Chondrocyte (in vitro differentiated cells): Measurements from ENCODE around the gene NPTXR. TPM values are rescaled to one million over a fixed set of nuclear protein-coding genes. Genes with fewer than 3 reads are reported as not detected.
A peak's percentile ranks its signal among the peaks of the same experiment; 100 is the strongest.

Experiments
- DNase-seq: peaks from one replicate; pipeline ENCODE4 v3.0.0; 2021; ENCODE audit warnings: mixed read lengths, low spot score
- H3K27ac Mint-ChIP-seq: one replicate; pipeline ENCODE4 v1.8.0; 2021; ENCODE audit warnings: mild to moderate bottlenecking, moderate library complexity, mixed read lengths; ENCODE audit not compliant: unreplicated experiment
- H3K27me3 Mint-ChIP-seq: 2 replicates; pipeline ENCODE4 v1.8.0; 2021; ENCODE audit warnings: low read depth, mixed read lengths
- H3K36me3 Mint-ChIP-seq: 2 replicates; pipeline ENCODE4 v1.8.0; 2021; ENCODE audit warnings: low read depth, mixed read lengths
- H3K4me1 Mint-ChIP-seq: 2 replicates; pipeline ENCODE4 v1.8.0; 2021; ENCODE audit warnings: low read depth, mild to moderate bottlenecking, mixed read lengths
- H3K4me3 Mint-ChIP-seq: one replicate; pipeline ENCODE4 v1.8.0; 2021; ENCODE audit warnings: mild to moderate bottlenecking, moderate library complexity, mixed read lengths; ENCODE audit not compliant: unreplicated experiment
- H3K9me3 Mint-ChIP-seq: 2 replicates; pipeline ENCODE4 v1.8.0; 2021; ENCODE audit warnings: low read depth, mixed read lengths
- total RNA-seq: library from RNA; stranded (reverse); gene quantifications from 3 replicates; pipeline ENCODE4 v1.2.1, GENCODE V29; 2021
- TF ChIP-seq, protein P1 (sequence below): fragments of 200-600 bp; sonication (generic); IDR thresholded peaks from 2 replicates; pipeline ENCODE4 v1.5.0; 2021; ENCODE audit warnings: antibody characterized with exemption, mild to moderate bottlenecking, moderate library complexity

NPTXR gene
- total RNA-seq, 1 donor from 2014 or later: 35.0 TPM

DNA sequence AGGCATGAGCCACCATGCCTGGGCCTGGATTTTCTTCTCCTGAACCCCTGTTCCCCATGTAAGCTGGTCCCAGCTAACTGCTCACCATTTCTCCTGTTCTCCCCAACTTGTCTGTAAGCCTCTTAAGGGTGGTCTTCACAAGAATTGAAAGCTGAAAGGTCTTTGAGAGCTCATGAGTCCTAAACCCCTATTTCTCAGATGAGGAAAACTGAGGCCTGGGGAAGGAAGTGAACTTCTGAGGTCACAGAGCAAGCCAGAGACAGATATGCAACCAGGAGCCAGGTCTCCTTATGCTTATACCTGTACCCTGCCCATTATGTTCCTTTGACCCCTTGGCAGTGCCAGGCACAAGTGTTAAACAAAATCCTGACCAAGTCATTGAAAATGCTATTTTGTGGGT is 16.3 kb downstream of the NPTXR start:
- Mint-ChIP-seq H3K4me1 (peaks cover 12% of the 10 kb centered on the region), H3K9me3 (no peaks in the 10 kb centered on the region), H3K36me3 (peaks cover 8% of the 10 kb centered on the region), H3K4me3 (no peak overlapping the region), H3K27me3 (peaks cover 1% of the 10 kb centered on the region), H3K27ac (no peak overlapping the region)
- TF ChIP-seq, protein P1, sequence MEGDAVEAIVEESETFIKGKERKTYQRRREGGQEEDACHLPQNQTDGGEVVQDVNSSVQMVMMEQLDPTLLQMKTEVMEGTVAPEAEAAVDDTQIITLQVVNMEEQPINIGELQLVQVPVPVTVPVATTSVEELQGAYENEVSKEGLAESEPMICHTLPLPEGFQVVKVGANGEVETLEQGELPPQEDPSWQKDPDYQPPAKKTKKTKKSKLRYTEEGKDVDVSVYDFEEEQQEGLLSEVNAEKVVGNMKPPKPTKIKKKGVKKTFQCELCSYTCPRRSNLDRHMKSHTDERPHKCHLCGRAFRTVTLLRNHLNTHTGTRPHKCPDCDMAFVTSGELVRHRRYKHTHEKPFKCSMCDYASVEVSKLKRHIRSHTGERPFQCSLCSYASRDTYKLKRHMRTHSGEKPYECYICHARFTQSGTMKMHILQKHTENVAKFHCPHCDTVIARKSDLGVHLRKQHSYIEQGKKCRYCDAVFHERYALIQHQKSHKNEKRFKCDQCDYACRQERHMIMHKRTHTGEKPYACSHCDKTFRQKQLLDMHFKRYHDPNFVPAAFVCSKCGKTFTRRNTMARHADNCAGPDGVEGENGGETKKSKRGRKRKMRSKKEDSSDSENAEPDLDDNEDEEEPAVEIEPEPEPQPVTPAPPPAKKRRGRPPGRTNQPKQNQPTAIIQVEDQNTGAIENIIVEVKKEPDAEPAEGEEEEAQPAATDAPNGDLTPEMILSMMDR: no peak
- DNase-seq: no peak

DNA sequence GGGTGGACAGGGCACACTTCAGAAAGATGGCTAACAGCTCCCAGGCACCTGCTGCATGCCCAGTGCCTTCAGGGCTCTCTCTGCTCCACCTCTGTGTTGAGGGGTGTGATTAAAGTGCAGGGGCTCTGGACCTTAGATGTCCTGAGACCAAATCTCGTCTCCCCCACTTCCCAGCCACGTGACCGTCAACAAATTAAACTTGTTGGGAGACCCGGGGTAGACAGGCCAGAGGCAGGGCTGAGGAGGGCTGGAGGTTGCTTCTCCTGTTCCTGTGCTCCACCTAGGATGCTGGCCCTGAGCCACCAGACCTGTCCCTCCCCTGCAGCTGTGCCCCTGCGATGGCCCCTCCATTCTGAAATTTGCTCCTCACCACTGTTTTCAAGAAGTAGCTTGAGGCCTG is 17.0 kb downstream of the NPTXR start:
- Mint-ChIP-seq H3K27ac (no peak overlapping the region), H3K27me3 (peaks cover 1% of the 10 kb centered on the region), H3K9me3 (no peaks in the 10 kb centered on the region), H3K36me3 (peaks cover 8% of the 10 kb centered on the region), H3K4me1 (peaks cover 12% of the 10 kb centered on the region), H3K4me3 (no peak overlapping the region)
- DNase-seq: peak; percentile 61
- TF ChIP-seq, protein P1: no peak

DNA sequence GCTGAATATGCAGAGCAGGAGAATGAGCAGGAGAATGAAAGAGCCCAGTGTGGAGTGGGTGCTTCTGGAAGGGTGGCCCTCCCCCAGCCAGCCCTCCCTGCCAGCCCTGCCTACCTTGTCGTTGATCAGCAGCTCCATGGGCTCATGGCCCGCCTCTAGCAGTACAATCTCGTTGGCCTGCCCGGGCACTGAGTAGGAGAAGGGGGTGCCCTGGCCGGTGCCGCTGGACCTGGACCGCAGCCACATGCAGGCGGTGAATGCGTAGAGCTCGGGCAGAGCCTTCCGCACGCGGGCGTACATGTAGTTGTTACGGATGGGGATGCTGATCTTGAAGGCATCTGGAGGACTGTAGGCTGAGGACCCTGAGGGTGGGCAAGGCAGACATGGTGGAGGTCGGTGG is 17.4 kb downstream of the NPTXR start:
- DNase-seq: peak; percentile 88
- Mint-ChIP-seq H3K9me3 (no peaks in the 10 kb centered on the region), H3K27ac (no peak overlapping the region), H3K27me3 (peaks cover 2% of the 10 kb centered on the region), H3K4me1 (peaks cover 12% of the 10 kb centered on the region), H3K36me3 (peaks cover 8% of the 10 kb centered on the region), H3K4me3 (no peak overlapping the region)
- TF ChIP-seq, protein P1: no peak

DNA sequence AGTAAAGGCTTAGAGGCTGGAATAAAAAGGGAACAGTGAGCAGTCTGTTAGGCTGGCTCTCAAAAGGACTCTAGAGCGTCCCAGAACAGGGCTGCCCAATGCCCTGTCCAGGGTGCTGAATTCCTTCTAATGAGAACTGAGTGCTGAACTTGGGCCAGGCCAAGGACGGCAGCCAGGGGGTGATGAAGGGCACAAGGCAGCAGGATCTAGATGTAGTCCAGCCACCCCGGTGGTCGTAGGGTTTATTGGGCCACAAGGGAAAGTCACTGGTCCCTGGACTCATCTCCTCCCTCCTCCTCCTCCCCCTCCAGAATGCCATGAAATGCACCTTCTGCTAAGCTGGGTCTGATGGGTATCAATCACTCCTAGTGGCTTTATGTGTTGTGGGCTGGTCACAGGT is 19.2 kb downstream of the NPTXR start:
- no peak overlapping the region for H3K27ac Mint-ChIP-seq
- DNase-seq: peak; percentile 69
- no peak overlapping the region for H3K4me3 Mint-ChIP-seq
- H3K9me3 Mint-ChIP-seq: no peaks in the 10 kb centered on the region
- TF ChIP-seq, protein P1: peak; percentile 76
- peaks cover 11% of the 10 kb centered on the region for H3K36me3 Mint-ChIP-seq
- H3K4me1 Mint-ChIP-seq: peaks cover 5% of the 10 kb centered on the region
- H3K27me3 Mint-ChIP-seq: peaks cover 15% of the 10 kb centered on the region

DNA sequence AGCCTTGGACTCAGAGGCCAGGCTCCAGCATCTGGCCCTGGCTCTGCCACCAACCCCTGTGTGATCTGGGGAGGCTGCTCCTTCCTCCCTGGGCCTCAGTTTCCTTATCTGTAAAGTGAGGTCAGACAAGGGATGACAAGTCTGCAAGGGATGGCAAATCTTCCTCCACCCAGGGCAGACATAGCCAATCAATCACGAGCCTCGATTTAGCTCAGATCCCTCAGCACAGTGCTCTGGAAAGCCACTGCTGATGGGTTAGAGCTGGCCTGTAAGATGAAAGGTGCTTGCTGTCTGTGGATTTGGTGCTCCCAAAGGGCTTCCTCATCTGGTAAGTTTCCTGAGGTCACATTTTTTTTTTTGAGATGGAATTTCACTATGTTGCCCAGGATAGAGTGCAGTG is 20.2 kb downstream of the NPTXR start:
- Mint-ChIP-seq H3K27ac (no peak overlapping the region), H3K4me3 (no peak overlapping the region), H3K27me3 (peaks cover 19% of the 10 kb centered on the region), H3K36me3 (peaks cover 15% of the 10 kb centered on the region), H3K9me3 (no peaks in the 10 kb centered on the region), H3K4me1 (peaks cover 2% of the 10 kb centered on the region)
- TF ChIP-seq, protein P1: no peak
- no peak for DNase-seq
